HL-60 (cell line): Measurements from ENCODE around the gene ZNF112.
"Not testable (repeated sequence)": the region's sequence is repeated elsewhere in the genome, so short reads cannot be mapped to it uniquely, and the experiment has no call there.

Source experiments
- DNase-seq, 2 experiments: peaks; one replicate each; pipeline ENCODE4 v3.0.0-alpha.2; 2010 to 2020; ENCODE audit warnings: low read depth in 1 of 2, low spot score in 1 of 2
- H3K27ac ChIP-seq: fragments of 250-450 bp; sonication (Bioruptor Pico); replicated peaks from 2 replicates; pipeline ENCODE4 v1.5.1; 2020; ENCODE audit warnings: mild to moderate bottlenecking, moderate library complexity
- H3K27me3 ChIP-seq: fragments of 250-450 bp; sonication (Bioruptor Pico); 2 replicates; pipeline ENCODE4 v1.5.1; 2021; ENCODE audit warnings: mild to moderate bottlenecking, moderate library complexity; ENCODE audit not compliant: insufficient read depth, poor library complexity, severe bottlenecking
- H3K4me3 ChIP-seq: replicated peaks from 2 replicates; pipeline ENCODE4 v1.5.1; 2011; ENCODE audit warnings: mild to moderate bottlenecking, control low read depth, low read length; ENCODE audit not compliant: insufficient read depth
- GABPA ChIP-seq: IDR thresholded peaks from 2 replicates; pipeline ENCODE4 v1.6.1; 2012; ENCODE audit warnings: low read depth
- POLR2AphosphoS5 ChIP-seq: IDR thresholded peaks from 2 replicates; pipeline ENCODE4 v1.6.1; 2012; ENCODE audit warnings: low read depth
- SPI1 ChIP-seq: IDR thresholded peaks from 2 replicates; pipeline ENCODE4 v1.6.1; 2012; ENCODE audit warnings: low read depth, mild to moderate bottlenecking, borderline replicate concordance
- long read RNA-seq: library from polyadenylated mRNA; unstranded; transcript quantifications from one replicate; pipeline ENCODE4 v2.0.0, GENCODE V29; 2020
- TF ChIP-seq, protein P1 (sequence below): IDR thresholded peaks from 2 replicates; pipeline ENCODE4 v1.6.1; 2012; ENCODE audit warnings: low read depth; ENCODE audit not compliant: insufficient replicate concordance
- TF ChIP-seq, protein P2 (sequence below): IDR thresholded peaks from one replicate; pipeline ENCODE4 v1.5.1; 2011; ENCODE audit warnings: low read length, control low read depth, inconsistent platforms; ENCODE audit not compliant: insufficient read depth

Gene ZNF112
- long read RNA-seq, result 0 reads

DNA sequence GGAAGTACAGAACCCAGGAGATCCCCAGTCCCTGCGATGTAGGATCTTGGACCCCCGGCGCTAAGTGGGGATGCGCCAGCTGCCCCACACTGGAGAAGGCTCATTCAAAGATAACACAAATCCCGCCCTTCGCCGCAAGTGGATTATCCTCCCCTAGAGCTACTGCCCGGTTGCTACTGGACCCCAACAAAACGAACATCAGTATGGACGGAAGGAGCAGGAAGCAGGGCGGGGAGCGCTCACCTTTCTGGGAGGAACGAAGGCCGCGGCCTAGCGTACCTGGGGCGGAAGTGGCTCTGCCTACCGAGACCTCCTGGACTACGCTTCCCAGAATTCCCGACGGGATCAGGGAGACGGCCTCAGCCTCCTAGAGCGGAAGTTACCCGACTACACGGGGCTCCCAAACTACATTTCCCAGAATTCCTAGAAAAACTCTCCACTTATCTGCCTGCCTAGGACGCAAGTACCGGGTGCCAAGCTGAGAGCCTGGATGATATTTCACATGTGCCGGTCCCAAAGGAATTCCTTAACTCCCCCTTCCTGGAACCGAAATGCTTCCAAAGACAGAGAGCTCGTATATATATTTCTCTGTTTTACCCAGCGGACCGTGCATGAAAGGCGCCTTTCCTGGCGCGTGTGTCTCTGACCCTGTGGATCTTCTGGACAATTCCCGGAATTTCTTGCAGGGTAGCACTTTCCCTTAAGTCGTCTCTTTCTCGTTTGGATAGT is at the start of gene ZNF112:
Gene ZNF112, minus strand, starts transcription at position 298 of the 729 bp plus-strand sequence. CDS start 16,141 bp downstream, outside the sequence.
- Histone ChIP-seq H3K27ac (no peak within 1 kb of the TSS), H3K4me3 (no peak within 1 kb of the TSS), H3K27me3 (no peaks in the 10 kb centered on the region)
- peak in 1 of 2 experiments; percentile 68 for DNase-seq
- TF ChIP-seq SPI1 (no peak), GABPA (no peak), POLR2AphosphoS5 (no peak)
- TF ChIP-seq, protein P1, sequence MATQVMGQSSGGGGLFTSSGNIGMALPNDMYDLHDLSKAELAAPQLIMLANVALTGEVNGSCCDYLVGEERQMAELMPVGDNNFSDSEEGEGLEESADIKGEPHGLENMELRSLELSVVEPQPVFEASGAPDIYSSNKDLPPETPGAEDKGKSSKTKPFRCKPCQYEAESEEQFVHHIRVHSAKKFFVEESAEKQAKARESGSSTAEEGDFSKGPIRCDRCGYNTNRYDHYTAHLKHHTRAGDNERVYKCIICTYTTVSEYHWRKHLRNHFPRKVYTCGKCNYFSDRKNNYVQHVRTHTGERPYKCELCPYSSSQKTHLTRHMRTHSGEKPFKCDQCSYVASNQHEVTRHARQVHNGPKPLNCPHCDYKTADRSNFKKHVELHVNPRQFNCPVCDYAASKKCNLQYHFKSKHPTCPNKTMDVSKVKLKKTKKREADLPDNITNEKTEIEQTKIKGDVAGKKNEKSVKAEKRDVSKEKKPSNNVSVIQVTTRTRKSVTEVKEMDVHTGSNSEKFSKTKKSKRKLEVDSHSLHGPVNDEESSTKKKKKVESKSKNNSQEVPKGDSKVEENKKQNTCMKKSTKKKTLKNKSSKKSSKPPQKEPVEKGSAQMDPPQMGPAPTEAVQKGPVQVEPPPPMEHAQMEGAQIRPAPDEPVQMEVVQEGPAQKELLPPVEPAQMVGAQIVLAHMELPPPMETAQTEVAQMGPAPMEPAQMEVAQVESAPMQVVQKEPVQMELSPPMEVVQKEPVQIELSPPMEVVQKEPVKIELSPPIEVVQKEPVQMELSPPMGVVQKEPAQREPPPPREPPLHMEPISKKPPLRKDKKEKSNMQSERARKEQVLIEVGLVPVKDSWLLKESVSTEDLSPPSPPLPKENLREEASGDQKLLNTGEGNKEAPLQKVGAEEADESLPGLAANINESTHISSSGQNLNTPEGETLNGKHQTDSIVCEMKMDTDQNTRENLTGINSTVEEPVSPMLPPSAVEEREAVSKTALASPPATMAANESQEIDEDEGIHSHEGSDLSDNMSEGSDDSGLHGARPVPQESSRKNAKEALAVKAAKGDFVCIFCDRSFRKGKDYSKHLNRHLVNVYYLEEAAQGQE, result no peak
- TF ChIP-seq, protein P2, sequence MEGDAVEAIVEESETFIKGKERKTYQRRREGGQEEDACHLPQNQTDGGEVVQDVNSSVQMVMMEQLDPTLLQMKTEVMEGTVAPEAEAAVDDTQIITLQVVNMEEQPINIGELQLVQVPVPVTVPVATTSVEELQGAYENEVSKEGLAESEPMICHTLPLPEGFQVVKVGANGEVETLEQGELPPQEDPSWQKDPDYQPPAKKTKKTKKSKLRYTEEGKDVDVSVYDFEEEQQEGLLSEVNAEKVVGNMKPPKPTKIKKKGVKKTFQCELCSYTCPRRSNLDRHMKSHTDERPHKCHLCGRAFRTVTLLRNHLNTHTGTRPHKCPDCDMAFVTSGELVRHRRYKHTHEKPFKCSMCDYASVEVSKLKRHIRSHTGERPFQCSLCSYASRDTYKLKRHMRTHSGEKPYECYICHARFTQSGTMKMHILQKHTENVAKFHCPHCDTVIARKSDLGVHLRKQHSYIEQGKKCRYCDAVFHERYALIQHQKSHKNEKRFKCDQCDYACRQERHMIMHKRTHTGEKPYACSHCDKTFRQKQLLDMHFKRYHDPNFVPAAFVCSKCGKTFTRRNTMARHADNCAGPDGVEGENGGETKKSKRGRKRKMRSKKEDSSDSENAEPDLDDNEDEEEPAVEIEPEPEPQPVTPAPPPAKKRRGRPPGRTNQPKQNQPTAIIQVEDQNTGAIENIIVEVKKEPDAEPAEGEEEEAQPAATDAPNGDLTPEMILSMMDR, result no peak

DNA sequence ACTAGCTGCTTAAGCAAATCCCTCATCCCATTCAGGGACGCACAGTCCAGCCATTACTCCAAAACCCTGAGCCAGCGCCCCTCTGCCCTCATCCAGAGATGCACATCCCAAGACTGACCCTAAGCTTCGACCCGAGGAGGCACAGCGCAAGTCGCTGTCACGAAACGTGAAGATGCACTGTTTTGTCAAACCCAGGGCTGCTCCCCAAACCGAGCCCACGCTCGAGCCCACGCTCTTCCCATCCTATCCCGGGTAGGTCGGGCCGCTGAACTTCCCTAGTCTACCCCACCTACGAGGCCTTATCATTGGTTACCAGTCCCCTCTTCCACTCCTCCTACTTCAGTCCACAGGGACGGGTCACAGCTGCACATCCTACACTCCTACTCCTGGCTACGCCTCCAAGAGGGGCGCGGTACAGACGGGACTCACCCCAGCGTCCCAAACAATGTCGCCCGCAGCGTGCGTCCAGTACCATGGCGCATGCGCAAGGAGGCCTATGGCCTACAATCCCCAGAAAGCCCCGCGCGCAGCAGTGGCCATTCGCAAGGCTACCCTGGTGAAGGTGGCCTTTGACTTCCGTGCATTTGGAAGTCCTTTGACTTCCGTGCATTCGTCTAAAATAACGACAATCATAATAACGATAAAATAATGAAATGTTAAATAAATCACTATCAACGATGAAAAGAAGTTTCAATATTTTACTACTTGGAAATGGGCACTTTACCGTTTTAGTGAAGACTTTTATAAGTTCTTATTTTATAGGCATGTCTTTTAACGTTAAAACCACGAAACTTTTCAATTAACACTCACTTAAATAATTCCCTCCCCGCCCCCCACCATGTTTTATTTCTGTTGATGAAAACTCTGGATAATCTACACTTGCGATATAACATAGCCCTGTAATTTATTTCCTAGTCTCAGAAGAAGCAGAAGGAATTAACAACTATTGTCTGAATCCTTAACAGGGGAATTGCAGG is 44.9 kb upstream of the ZNF112 start, which contains the start of gene ZNF285:
Gene ZNF285, minus strand, starts transcription at position 470 of the 977 bp plus-strand sequence. CDS start 4,395 bp downstream, outside the sequence.
- Histone ChIP-seq H3K4me3 (peak within 1 kb of the TSS; percentile 73), H3K27me3 (no peaks in the 10 kb centered on the region), H3K27ac (peak within 1 kb of the TSS; percentile 50)
- TF ChIP-seq, protein P2, result no peak
- TF ChIP-seq, protein P1, result no peak
- TF ChIP-seq GABPA (peak; percentile 58; the same call in 1 of the 2 replicates), POLR2AphosphoS5 (peak; percentile 67; the same call in 1 of the 2 replicates), SPI1 (peak; percentile 53; the same call in 1 of the 2 replicates)
- DNase-seq, result peak; percentile 94 to 97

DNA sequence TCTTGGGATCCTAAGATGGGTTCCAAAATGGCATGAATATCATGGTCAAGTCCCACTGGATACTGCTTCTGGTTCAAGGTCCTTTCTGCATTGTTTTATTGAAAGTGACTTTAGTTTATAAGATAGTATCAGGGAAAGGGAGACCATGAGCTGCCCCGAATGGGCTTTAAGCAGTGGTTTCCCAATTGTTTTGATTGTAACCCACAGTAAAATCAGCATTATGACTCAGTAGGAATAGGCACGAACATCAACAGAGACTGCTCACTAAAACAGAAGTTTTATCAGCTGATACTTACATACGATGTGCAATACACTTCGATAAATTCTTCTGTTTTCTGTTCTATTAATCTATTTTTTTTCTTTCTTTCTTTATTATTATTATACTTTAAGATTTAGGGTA is 32.8 kb upstream of the ZNF112 start:
- not testable (repeated sequence) for DNase-seq, H3K4me3 ChIP-seq, H3K27me3 ChIP-seq, H3K27ac ChIP-seq

DNA sequence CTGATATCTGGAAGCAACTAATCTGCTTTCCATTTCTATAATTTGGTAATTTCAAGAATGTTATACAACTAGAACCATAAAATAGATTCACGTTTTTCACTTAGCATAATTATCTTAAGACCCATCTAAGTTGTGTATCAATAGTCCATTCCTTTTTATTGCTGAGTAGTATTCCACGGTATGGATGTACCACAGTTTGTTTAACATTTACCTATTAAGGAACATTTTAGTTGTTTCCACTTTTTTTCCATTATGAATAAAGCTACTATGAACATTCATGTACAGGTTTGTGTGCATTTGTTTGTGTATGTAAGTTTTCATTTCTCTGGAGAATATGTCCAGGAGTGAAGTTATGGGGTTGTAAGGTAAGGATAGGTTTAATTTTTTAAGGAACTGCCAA is 18.3 kb upstream of the ZNF112 start:
- H3K4me3 ChIP-seq, result no peak overlapping the region
- no peaks in the 10 kb centered on the region for H3K27me3 ChIP-seq
- TF ChIP-seq POLR2AphosphoS5 (no peak), GABPA (no peak), SPI1 (no peak)
- TF ChIP-seq, protein P1, result no peak
- TF ChIP-seq, protein P2, result no peak
- H3K27ac ChIP-seq, result no peak overlapping the region
- DNase-seq, result no peak
